Esophagus squamous epithelium (tissue), 4 donors: ENCODE data around the gene RBM20.

Source experiments
- POLR2A ChIP-seq, 4 donors: fragments of 450-650 bp; IDR thresholded peaks; one replicate each; pipeline ENCODE4 v1.6.1; 2017; ENCODE audit warnings: antibody characterized with exemption in 4 of 4, mild to moderate bottlenecking in 4 of 4, moderate library complexity in 3 of 4
- TF ChIP-seq, protein P1 (sequence below), 6 experiments: fragments of 450-650 bp in 4 of 6; fragments of 200-600 bp in 2 of 6; sonication (generic) in 2 of 6; IDR thresholded peaks; one replicate each; pipeline ENCODE4 v1.5.1; 2016 to 2019; ENCODE audit warnings: antibody characterized with exemption in 6 of 6, mild to moderate bottlenecking in 4 of 6, moderate library complexity in 4 of 6

DNA sequence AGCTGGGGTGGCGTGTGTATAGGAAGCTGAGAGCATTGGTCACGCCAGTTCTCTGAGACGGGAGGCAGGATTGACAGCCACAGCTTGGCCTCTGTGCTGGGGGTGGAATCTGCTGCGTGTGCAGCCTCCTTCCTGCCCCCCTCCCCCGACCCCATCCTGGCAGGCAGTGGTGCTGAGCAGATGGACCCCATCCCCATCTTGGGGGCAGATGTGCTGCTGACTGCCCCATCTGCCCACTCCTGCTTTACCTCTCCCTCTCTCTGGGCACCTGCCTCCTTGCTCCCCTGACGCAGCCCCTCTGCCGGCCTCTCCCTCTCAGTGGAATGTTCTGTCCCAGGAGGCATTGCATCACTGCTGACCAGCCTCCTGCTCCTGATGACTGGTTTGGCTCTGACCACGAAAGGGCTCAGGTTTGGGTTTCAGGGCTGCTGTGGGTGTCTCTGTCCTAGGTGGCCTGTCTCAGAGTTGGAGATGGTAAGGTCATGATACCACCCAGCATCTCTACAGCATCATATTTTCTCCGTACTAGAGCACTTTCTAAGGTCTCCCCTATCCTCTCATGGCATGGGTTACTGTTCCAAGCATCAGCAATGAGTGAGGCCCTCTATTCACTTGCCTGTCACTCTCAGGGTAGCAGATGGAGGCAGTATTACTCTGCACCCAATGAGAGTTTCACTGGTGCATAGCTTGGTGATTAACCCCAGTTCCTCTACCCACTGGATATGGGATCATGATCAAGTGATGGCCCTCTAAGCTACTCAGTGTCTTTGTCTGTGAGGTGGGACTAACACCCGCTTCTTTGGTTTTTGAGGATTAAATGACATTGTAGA is 81.9 kb downstream of the RBM20 start:
- TF ChIP-seq, protein P1, sequence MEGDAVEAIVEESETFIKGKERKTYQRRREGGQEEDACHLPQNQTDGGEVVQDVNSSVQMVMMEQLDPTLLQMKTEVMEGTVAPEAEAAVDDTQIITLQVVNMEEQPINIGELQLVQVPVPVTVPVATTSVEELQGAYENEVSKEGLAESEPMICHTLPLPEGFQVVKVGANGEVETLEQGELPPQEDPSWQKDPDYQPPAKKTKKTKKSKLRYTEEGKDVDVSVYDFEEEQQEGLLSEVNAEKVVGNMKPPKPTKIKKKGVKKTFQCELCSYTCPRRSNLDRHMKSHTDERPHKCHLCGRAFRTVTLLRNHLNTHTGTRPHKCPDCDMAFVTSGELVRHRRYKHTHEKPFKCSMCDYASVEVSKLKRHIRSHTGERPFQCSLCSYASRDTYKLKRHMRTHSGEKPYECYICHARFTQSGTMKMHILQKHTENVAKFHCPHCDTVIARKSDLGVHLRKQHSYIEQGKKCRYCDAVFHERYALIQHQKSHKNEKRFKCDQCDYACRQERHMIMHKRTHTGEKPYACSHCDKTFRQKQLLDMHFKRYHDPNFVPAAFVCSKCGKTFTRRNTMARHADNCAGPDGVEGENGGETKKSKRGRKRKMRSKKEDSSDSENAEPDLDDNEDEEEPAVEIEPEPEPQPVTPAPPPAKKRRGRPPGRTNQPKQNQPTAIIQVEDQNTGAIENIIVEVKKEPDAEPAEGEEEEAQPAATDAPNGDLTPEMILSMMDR (IDR thresholded peaks at IDR 0.05) = no peak
- no peak for TF ChIP-seq POLR2A (IDR thresholded peaks at IDR 0.05)
